HepG2 (cell line): ENCODE results near the gene PPARA. TPM values are rescaled to one million over a fixed set of nuclear protein-coding genes. Genes with fewer than 3 reads are reported as not detected.

Experiments
- ATAC-seq: fragments of 200-7000 bp; cut with Tn5 transposase; 3 replicates; pipeline ENCODE4 v1.9.1; 2020; ENCODE audit warnings: mild to moderate bottlenecking, moderate library complexity
- BruUV-seq: library from RNA; stranded (reverse); fragments of 400-500 nt; replicated peaks from 2 replicates; lab custom pipeline; 2021; lab: Mats Ljungman, UMichigan
- CTCF ChIA-PET: fragments of 300-600 bp; formaldehyde crosslinking; extraction: SDS; loops from one replicate; lab custom pipeline; 2021; ENCODE audit warnings: low total read pairs, inconsistent platforms, low intra/inter-chr PET ratio; lab: Yijun Ruan, JAX
- POLR2A ChIA-PET: fragments of 350-600 bp; sonication (Branson Sonifier 250); formaldehyde crosslinking; loops from one replicate; lab custom pipeline; 2020; ENCODE audit warnings: antibody characterized with exemption, inconsistent platforms; lab: Yijun Ruan, JAX
- DNase-seq: peaks from one replicate; pipeline ENCODE4 v3.0.0-alpha.2; 2015; ENCODE audit warnings: low spot score
- FAIRE-seq: peaks from 3 replicates; lab custom pipeline; 2011; peaks lifted over from hg19 to GRCh38; lab: Jason Lieb, UNC
- H2AFZ ChIP-seq: one replicate; pipeline ENCODE4 v1.6.1; 2011; ENCODE audit warnings: low read length, inconsistent platforms
- H3K27ac ChIP-seq: fragments of 300-600 bp; 3 replicates; pipeline ENCODE4 v1.8.0; 2011; ENCODE audit warnings: mixed run types, mild to moderate bottlenecking, mixed read lengths, low read length, inconsistent platforms; ENCODE audit not compliant: insufficient read depth; ENCODE audit errors: extremely low read length
- H3K27me3 ChIP-seq, 2 experiments: fragments of 200-600 bp in 1 of 2; 2 replicates in 1 of 2; 3 replicates in 1 of 2; pipeline versions ENCODE4 v1.6.0 to v1.8.0; 2011; ENCODE audit warnings: low read length in 2 of 2, mild to moderate bottlenecking in 2 of 2, moderate library complexity in 2 of 2, inconsistent platforms in 1 of 2; ENCODE audit not compliant: insufficient read depth in 2 of 2, control insufficient read depth in 1 of 2
- H3K36me3 ChIP-seq, 2 experiments: fragments of 200-600 bp in 1 of 2; replicated peaks in 1 of 2; 2 replicates in 1 of 2; 3 replicates in 1 of 2; pipeline versions ENCODE4 v1.5.1 to v1.8.0; 2011; ENCODE audit warnings: low read length in 2 of 2, inconsistent platforms in 1 of 2; ENCODE audit not compliant: insufficient read depth in 2 of 2, control insufficient read depth in 1 of 2
- H3K4me1 ChIP-seq: 2 replicates; pipeline ENCODE4 v1.5.1; 2012; ENCODE audit warnings: low read length, inconsistent platforms; ENCODE audit not compliant: insufficient read depth
- H3K4me2 ChIP-seq: 2 replicates; pipeline ENCODE4 v1.6.0; 2011; ENCODE audit warnings: low read depth, low read length, inconsistent platforms
- H3K4me3 ChIP-seq, 3 experiments: fragments of 200-600 bp in 1 of 3; sonication (generic), shearing (Covaris generic) in 1 of 3; replicated peaks in 1 of 3; 2 replicates each; pipeline ENCODE4 v1.5.1; 2011 to 2016; ENCODE audit warnings: low read length in 3 of 3, inconsistent platforms in 2 of 3, low read depth in 2 of 3, mild to moderate bottlenecking in 2 of 3, control low read depth in 1 of 3, mixed read lengths in 1 of 3; ENCODE audit not compliant: insufficient read depth in 1 of 3
- H3K79me2 ChIP-seq: one replicate; pipeline ENCODE4 v1.6.1; 2011; ENCODE audit warnings: low read length, inconsistent platforms; ENCODE audit not compliant: insufficient read depth
- H3K9ac ChIP-seq: 2 replicates; pipeline ENCODE4 v1.6.0; 2011; ENCODE audit warnings: mild to moderate bottlenecking, low read depth, low read length, inconsistent platforms; ENCODE audit not compliant: insufficient read depth
- H3K9me3 ChIP-seq: 2 replicates; pipeline ENCODE4 v1.5.1; 2012; ENCODE audit warnings: mild to moderate bottlenecking, low read length
- H4K20me1 ChIP-seq: 2 replicates; pipeline ENCODE4 v1.6.0; 2011; ENCODE audit warnings: inconsistent platforms, mild to moderate bottlenecking, low read length, moderate library complexity; ENCODE audit not compliant: insufficient read depth
- MAZ ChIP-seq, 2 experiments: sonication (generic) in 1 of 2; formaldehyde crosslinking in 1 of 2; IDR thresholded peaks; 2 replicates each; pipeline versions ENCODE4 v1.5.0 to v1.6.1; 2012 to 2020; ENCODE audit warnings: low read depth in 2 of 2, mild to moderate bottlenecking in 2 of 2, borderline replicate concordance in 1 of 2, improper control_type of control experiment in 1 of 2, low read length in 1 of 2, missing genetic modification reagents in 1 of 2, moderate library complexity in 1 of 2
- RAD51 ChIP-seq: fragments of 450-650 bp; IDR thresholded peaks from 2 replicates; pipeline ENCODE4 v1.6.1; 2016; ENCODE audit warnings: borderline replicate concordance
- ZC3H13 ChIP-seq: sonication (generic); formaldehyde crosslinking; IDR thresholded peaks from 2 replicates; pipeline ENCODE4 v1.8.1; 2023; ENCODE audit warnings: mild to moderate bottlenecking, missing genetic modification reagents, moderate library complexity
- ZNF33A ChIP-seq: sonication (generic); formaldehyde crosslinking; IDR thresholded peaks from 2 replicates; pipeline ENCODE4 v1.5.1; 2020; ENCODE audit warnings: missing genetic modification reagents, mild to moderate bottlenecking, moderate library complexity, borderline replicate concordance
- ZNF629 ChIP-seq: sonication (generic); formaldehyde crosslinking; conservative IDR thresholded peaks from 2 replicates; pipeline ENCODE4 v1.5.0; 2020; ENCODE audit warnings: missing genetic modification reagents
- ZNF724P ChIP-seq: sonication (generic); formaldehyde crosslinking; IDR thresholded peaks from 2 replicates; pipeline ENCODE4 v1.8.0; 2022; ENCODE audit warnings: missing genetic modification reagents, borderline replicate concordance
- WGBS: methylation state at CpG from one replicate; pipeline ENCODE4 v1.1.6; 2017; ENCODE audit warnings: low lambda C conversion rate; 5-methylcytosine and 5-hydroxymethylcytosine counted together
- in situ Hi-C: cut with HindIII; loops from 2 replicates; pipeline ENCODE4 v1.10.0; 2017; ENCODE audit warnings: low pct_unique_long_range_greater_than_20kb; ENCODE audit not compliant: extremely low pct_ligation_motif_present
- intact Hi-C: fragments of 100-400 bp; cut with micrococcal nuclease; formaldehyde crosslinking; loops from one replicate; pipeline ENCODE4 v1.10.0; 2022; ENCODE audit not compliant: unreplicated experiment
- polyA plus RNA-seq, 8 experiments: library from polyadenylated mRNA; depleted of rRNA in 3 of 8; stranded (reverse) in 7 of 8; unstranded in 1 of 8; fragments of >200 nt; fragmentation: Illumina TruSeq in 4 of 8; extraction: Trizol in 4 of 8; gene quantifications; 2 replicates each; pipeline versions ENCODE4 v1.2.1 to v1.2.3, GENCODE V29; 2011 to 2016; ENCODE audit warnings: low read depth in 4 of 8, missing spikeins in 1 of 8, mixed read lengths in 1 of 8; ENCODE audit not compliant: insufficient read depth in 1 of 8
- total RNA-seq, 5 experiments: library from RNA; depleted of rRNA; stranded (reverse); fragments of >200 nt; fragmentation: Illumina TruSeq; extraction: Trizol; gene quantifications; 2 replicates each; pipeline ENCODE4 v1.2.3, GENCODE V29; 2016; ENCODE audit warnings: low read depth in 1 of 5
- TF ChIP-seq, protein P1 (sequence below): sonication (generic); formaldehyde crosslinking; IDR thresholded peaks from 2 replicates; pipeline ENCODE4 v1.4.0; 2020; ENCODE audit warnings: mild to moderate bottlenecking, missing genetic modification reagents
- TF ChIP-seq, protein P2 (sequence below): IDR thresholded peaks from 2 replicates; pipeline ENCODE4 v1.6.1; 2016; ENCODE audit warnings: mild to moderate bottlenecking

Gene PPARA
- total and polyA plus RNA-seq, 2 of the 13 experiments (the other 11 are each of a cell fraction or from before 2014, with no cell fraction given) = 18.2 to 24.7 TPM

DNA sequence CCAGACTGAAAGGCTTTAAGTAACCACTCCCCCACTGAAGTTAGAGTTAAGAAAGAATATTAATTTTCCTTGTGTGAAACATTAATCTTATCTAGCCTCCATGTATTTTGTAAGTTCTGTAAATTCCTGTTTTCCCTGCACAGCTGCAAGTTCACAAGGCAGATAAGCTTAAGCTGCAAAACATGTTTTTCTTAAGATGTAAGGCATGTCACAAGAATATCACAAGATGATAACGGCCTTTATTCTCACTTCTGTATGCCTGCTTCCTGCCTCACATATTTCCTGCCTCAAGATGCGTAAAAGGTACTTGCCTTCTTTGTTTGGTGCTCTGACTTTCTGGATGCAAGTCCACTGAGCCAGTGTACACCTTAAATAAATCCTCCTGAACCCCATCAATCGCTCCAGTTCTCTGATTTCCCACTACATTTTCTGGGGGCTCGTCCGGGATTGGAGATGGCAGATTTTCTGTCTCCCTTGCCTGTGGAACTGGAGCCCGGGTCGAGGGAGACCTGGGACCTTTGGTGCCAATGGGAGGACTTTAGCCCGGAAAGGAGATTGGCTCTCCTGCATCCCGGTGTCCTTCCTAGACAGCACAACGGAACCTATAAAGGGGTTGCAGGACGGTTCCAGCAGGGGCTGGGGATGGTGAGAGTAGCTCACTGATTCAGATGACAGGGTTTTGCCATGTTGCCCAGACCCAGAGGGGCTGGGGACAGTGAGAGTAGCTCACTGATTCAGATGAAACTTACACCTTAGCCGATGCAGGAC is 30.2 kb downstream of the PPARA start:
- CTCF ChIA-PET = no interaction called here
- in situ Hi-C loops = no loop called here
- no peak for DNase-seq

More for the DNA sequence above, 30.2 kb downstream of the PPARA start:
- H3K79me2 ChIP-seq = no peaks in the 10 kb centered on the region
- POLR2A ChIA-PET = no interaction called here
- intact Hi-C loops = no loop called here
- peaks cover 2 to 35% of the 10 kb centered on the region in 2 experiments for H3K36me3 ChIP-seq
- WGBS = 96% methylated on average over 12 of the region's 12 CpGs
- no peak overlapping the region for H2AFZ ChIP-seq
- no peaks in the 10 kb centered on the region; a peak in 1 of 5 replicates for H3K27me3 ChIP-seq
- no peak for ATAC-seq
- H3K4me3 ChIP-seq = no peak overlapping the region
- TF ChIP-seq ZNF724P (CRISPR knock-in tag) (no peak), ZC3H13 (no peak), ZNF629 (CRISPR knock-in tag) (no peak), MAZ (IDR thresholded peaks at IDR 0.05; ENCODE audit: borderline replicate concordance, low read depth, low read length) (no peak), MAZ (CRISPR knock-in tag; IDR thresholded peaks at IDR 0.05; ENCODE audit: low read depth) (no peak), RAD51 (no peak), ZNF33A (CRISPR knock-in tag) (no peak)
- TF ChIP-seq, protein P1, sequence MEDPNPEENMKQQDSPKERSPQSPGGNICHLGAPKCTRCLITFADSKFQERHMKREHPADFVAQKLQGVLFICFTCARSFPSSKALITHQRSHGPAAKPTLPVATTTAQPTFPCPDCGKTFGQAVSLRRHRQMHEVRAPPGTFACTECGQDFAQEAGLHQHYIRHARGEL (CRISPR knock-in tag) = no peak
- TF ChIP-seq, protein P2, sequence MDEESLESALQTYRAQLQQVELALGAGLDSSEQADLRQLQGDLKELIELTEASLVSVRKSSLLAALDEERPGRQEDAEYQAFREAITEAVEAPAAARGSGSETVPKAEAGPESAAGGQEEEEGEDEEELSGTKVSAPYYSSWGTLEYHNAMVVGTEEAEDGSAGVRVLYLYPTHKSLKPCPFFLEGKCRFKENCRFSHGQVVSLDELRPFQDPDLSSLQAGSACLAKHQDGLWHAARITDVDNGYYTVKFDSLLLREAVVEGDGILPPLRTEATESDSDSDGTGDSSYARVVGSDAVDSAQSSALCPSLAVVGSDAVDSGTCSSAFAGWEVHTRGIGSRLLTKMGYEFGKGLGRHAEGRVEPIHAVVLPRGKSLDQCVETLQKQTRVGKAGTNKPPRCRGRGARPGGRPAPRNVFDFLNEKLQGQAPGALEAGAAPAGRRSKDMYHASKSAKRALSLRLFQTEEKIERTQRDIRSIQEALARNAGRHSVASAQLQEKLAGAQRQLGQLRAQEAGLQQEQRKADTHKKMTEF (CRISPR knock-in tag) = no peak
- peaks cover 14% of the 10 kb centered on the region for H3K4me1 ChIP-seq
- no peak overlapping the region for H3K27ac ChIP-seq
- no peak overlapping the region for H3K4me2 ChIP-seq
- H3K9me3 ChIP-seq = no peaks in the 10 kb centered on the region
- FAIRE-seq = no peak
- BruUV-seq = no TSS peak
- H3K9ac ChIP-seq = no peak overlapping the region
- no peaks in the 10 kb centered on the region; the same call in 1 of the 2 replicates for H4K20me1 ChIP-seq
